Chondrocyte (in vitro differentiated cells): ENCODE results near the gene AFAP1. TPM values are rescaled to one million over a fixed set of nuclear protein-coding genes. Genes with fewer than 3 reads are reported as not detected.

ENCODE experiments used
- DNase-seq: peaks from one replicate; pipeline ENCODE4 v3.0.0; 2021; ENCODE audit warnings: mixed read lengths, low spot score
- H3K27ac Mint-ChIP-seq: one replicate; pipeline ENCODE4 v1.8.0; 2021; ENCODE audit warnings: mild to moderate bottlenecking, moderate library complexity, mixed read lengths; ENCODE audit not compliant: unreplicated experiment
- H3K27me3 Mint-ChIP-seq: 2 replicates; pipeline ENCODE4 v1.8.0; 2021; ENCODE audit warnings: low read depth, mixed read lengths
- H3K36me3 Mint-ChIP-seq: 2 replicates; pipeline ENCODE4 v1.8.0; 2021; ENCODE audit warnings: low read depth, mixed read lengths
- H3K4me1 Mint-ChIP-seq: 2 replicates; pipeline ENCODE4 v1.8.0; 2021; ENCODE audit warnings: low read depth, mild to moderate bottlenecking, mixed read lengths
- H3K4me3 Mint-ChIP-seq: one replicate; pipeline ENCODE4 v1.8.0; 2021; ENCODE audit warnings: mild to moderate bottlenecking, moderate library complexity, mixed read lengths; ENCODE audit not compliant: unreplicated experiment
- H3K9me3 Mint-ChIP-seq: 2 replicates; pipeline ENCODE4 v1.8.0; 2021; ENCODE audit warnings: low read depth, mixed read lengths
- CTCF ChIP-seq: fragments of 200-600 bp; sonication (generic); IDR thresholded peaks from 2 replicates; pipeline ENCODE4 v1.5.0; 2021; ENCODE audit warnings: antibody characterized with exemption, mild to moderate bottlenecking, moderate library complexity
- total RNA-seq: library from RNA; stranded (reverse); gene quantifications from 3 replicates; pipeline ENCODE4 v1.2.1, GENCODE V29; 2021

The AFAP1 gene
- total RNA-seq, 1 donor from 2014 or later = 118 TPM

- peaks cover 13% of the 10 kb centered on the region for H3K4me1 Mint-ChIP-seq
- H3K9me3 Mint-ChIP-seq = no peaks in the 10 kb centered on the region
- no peaks in the 10 kb centered on the region for H3K27me3 Mint-ChIP-seq
- H3K4me3 Mint-ChIP-seq = no peak overlapping the region
- peak overlapping the region; percentile 86 for H3K27ac Mint-ChIP-seq
- H3K36me3 Mint-ChIP-seq = no peaks in the 10 kb centered on the region
- DNase-seq = no peak
- no peak for TF ChIP-seq CTCF
Observed at GRCh38 chr4:7960790-7961655, 21.4 kb upstream of the AFAP1 start.

- H3K4me3 Mint-ChIP-seq = no peak overlapping the region
- no peaks in the 10 kb centered on the region for H3K36me3 Mint-ChIP-seq
- no peak for DNase-seq
- peaks cover 13% of the 10 kb centered on the region for H3K4me1 Mint-ChIP-seq
- H3K9me3 Mint-ChIP-seq = no peaks in the 10 kb centered on the region
- peak overlapping the region; percentile 86 for H3K27ac Mint-ChIP-seq
- TF ChIP-seq CTCF = no peak
- no peaks in the 10 kb centered on the region for H3K27me3 Mint-ChIP-seq
Observed at GRCh38 chr4:7960017-7960789, 20.5 kb upstream of the AFAP1 start.

- H3K27ac Mint-ChIP-seq = no peak overlapping the region
- H3K9me3 Mint-ChIP-seq = no peaks in the 10 kb centered on the region
- TF ChIP-seq CTCF = no peak
- DNase-seq = no peak
- H3K36me3 Mint-ChIP-seq = no peaks in the 10 kb centered on the region
- peaks cover 13% of the 10 kb centered on the region for H3K4me1 Mint-ChIP-seq
- H3K27me3 Mint-ChIP-seq = no peaks in the 10 kb centered on the region
- no peak overlapping the region for H3K4me3 Mint-ChIP-seq
Observed at GRCh38 chr4:7959078-7959477, 19.4 kb upstream of the AFAP1 start.

- Mint-ChIP-seq H3K36me3 (no peaks in the 10 kb centered on the region), H3K9me3 (no peaks in the 10 kb centered on the region), H3K27me3 (no peaks in the 10 kb centered on the region), H3K4me3 (no peak overlapping the region), H3K4me1 (peaks cover 8% of the 10 kb centered on the region), H3K27ac (no peak overlapping the region)
- no peak for DNase-seq
- no peak for TF ChIP-seq CTCF
Observed at GRCh38 chr4:7956934-7957656, 17.4 kb upstream of the AFAP1 start.

- H3K36me3 Mint-ChIP-seq = peaks cover under 1% of the 10 kb centered on the region
- peaks cover 8% of the 10 kb centered on the region for H3K4me1 Mint-ChIP-seq
- no peak for TF ChIP-seq CTCF
- H3K9me3 Mint-ChIP-seq = no peaks in the 10 kb centered on the region
- no peak overlapping the region for H3K4me3 Mint-ChIP-seq
- no peaks in the 10 kb centered on the region for H3K27me3 Mint-ChIP-seq
- no peak overlapping the region for H3K27ac Mint-ChIP-seq
- no peak for DNase-seq
Observed at GRCh38 chr4:7956270-7956808, 16.7 kb upstream of the AFAP1 start.
